Kidney capillary endothelial cell (primary cell): ENCODE data around the gene ART5.
"Not testable (repeated sequence)": the region's sequence is repeated elsewhere in the genome, so short reads cannot be mapped to it uniquely, and the experiment has no call there.

Source experiments
- DNase-seq: peaks from one replicate; pipeline ENCODE4 v3.0.0-alpha.2; 2018; ENCODE audit warnings: low spot score

Gene ART5

DNA sequence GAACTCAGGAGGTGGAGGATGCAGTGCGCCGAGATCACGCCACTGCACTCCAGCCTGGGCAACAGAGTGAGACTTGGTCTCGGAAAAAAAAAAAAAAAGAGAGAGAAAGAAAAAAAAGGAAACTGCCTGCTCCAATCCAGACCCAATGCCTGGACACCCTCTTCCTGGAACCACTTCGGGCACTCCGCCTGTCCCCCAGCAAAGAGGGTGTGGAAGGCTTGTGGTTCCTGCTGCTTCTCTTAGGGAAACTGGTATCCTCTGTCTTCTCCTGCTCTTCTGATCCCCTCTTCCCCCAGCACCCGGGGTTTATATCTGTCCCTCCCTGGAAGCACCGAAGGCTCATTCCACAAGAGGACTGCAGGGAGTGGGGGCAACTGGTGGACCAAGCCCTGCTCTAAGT lies 16.5 kb upstream of the ART5 start:
- no peak for DNase-seq

DNA sequence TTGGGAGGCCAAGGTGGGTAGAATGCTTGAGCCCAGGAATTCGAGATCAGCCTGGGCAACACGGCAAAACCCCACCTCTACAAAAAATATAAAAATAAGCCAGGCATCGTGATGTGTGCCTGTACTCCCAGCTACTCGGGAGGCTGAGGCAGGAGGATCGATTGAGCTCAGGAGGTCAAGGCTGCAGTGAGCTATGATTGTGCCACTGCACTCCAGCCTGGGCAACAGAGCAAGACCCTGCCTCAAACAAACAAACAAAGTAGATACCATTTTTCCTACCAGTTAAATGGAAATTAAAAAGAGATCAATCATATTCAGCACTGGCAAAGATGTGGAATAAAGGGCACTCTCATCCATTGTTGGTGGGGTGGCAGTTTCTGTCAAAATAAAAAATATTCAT lies 15.5 kb upstream of the ART5 start:
- not testable (repeated sequence) for DNase-seq

DNA sequence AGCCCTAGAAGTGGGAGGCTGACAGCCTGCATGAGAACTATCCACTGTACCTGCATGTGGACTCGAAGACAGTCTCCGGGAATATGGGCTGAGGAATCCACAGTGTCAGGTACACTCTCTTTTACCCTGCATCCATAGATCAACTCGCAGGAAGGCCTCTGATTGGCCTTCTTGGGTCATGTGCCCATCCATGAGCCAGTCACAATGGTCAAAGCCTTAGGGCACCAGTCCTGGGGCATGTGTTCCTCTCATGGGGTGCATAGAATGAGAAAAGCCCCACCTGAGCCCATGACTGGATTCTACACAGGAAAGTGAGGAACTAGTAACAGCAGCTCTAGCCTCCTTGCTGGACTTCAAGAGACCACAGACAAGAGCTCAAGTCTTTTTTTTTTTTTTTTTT lies 13.8 kb upstream of the ART5 start:
- DNase-seq, result no peak

DNA sequence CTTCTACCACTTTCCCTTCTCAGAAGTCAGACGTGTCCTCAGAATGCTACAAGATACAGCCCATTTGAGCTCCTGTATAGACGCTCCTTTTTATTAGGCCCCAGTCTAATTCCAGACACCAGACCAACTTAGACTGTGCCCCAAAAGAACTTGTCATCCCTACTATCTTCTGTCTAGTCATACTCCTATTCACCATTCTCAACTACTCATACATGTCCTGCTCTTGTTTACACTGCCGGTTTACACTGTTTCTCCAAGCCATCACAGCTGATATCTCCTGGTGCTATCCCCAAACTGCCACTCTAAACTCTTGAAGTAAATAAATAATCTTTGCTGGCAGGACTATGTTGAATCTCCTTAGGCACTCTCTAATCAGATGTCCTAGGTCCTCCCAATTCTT lies 10.7 kb upstream of the ART5 start:
- not testable (repeated sequence) for DNase-seq

DNA sequence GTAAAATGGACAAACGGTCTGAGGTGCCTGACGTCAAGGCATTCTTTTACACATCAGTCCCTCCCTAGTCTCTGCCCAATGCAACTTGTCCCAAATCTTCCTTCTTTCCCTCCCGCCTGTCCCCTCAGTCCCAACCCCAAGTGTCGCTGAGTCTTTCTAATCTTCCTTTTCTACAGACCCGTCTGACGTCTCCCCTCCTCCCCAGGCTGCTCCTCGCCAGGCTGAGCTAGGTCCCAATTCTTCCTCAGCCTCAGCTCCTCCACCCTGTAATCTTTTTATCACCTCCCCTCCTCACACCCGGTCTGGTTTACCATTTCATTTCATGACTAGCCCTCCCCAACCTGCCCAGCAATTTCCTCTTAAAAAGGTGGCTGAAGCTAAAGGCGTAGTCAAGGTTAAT lies 7.6 kb upstream of the ART5 start:
- not testable (repeated sequence) for DNase-seq

DNA sequence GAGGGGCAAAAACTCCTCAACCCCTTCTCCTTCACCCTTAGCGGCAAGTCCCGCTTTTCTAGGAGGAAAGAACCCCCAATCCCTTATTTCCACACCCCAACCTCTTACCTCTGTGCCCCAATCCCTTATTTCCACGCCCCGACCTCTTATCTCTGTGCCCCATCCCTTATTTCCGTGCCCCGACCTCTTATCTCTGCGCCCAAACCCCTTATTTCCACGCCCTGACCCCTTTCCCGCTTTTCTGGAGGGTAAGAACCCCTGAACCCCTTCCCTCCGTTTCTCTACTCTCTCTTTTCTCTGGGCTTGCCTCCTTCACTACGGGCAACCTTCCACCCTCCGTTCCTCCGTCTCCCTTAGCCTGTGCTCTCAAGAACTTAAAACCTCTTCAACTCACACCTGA lies 7.1 kb upstream of the ART5 start:
- DNase-seq, result not testable (repeated sequence)

DNA sequence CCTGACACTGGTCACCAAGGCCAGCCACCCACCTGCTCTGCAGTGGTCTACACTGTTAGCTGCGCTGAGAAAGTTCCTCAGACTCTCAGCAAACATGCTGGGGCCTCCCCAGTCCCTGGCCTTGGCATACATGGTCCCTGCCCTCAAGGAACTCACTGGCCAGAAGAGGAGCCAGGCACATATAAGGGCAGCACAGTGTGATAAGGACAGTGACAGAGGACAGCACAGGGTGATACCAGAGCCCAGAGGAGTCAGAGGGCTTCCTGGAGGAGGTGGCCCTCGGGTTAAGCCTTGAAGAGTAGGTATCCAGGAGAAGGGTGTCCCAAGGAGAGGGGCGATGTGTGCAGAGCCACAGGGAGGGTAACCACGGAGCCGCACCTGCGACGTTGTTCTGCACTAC lies 3.8 kb upstream of the ART5 start:
- DNase-seq, result no peak

DNA sequence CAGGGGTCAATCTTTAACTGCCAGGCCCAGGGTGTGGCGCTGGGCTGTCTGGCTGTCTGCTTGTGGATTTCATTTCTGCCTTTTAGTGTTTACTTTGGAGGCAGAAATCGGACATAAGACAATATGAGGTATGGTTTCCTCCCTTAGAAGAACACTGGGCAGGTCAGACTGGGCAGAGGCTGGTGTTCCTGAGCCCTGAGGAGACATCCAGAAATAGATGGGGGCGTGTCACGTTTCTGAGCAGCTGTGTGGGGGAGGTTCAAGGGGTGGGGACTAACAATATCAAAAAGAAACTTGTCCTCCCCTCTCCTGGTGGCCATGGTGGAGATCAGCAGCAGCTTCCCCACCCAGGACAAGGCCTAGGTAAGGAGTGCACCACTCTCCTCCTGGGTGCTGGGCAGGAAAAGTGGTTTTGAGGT lies 3.0 kb upstream of the ART5 start, which contains the start of gene ART1:
Gene ART1 (plus strand): TSS at position 312 of the 419 bp plus-strand sequence. CDS start 14,086 bp downstream, outside the sequence.
- DNase-seq, result no peak

DNA sequence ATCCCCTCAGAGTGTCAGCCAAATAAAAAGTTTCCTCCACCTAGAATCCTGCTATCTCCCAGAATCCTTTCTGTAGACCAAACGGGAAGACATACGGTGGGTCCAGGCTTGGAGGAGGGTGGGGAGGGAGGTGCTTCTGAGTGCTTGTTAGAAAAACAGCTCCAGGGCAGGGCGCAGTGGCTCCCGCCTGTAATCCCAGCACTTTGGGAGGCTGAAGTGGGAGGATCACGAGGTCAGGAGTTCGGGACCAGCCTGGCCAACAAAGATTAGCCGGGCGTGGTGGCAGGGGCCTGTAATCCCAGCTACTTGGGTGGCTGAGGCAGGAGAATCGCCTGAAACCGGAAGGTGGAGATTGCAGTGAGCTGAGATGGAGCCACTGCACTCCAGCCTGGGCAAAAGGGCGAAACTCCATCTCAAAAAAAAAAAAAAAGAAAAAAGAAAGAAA lies 1.3 kb upstream of the ART5 start:
- not testable (repeated sequence) for DNase-seq

DNA sequence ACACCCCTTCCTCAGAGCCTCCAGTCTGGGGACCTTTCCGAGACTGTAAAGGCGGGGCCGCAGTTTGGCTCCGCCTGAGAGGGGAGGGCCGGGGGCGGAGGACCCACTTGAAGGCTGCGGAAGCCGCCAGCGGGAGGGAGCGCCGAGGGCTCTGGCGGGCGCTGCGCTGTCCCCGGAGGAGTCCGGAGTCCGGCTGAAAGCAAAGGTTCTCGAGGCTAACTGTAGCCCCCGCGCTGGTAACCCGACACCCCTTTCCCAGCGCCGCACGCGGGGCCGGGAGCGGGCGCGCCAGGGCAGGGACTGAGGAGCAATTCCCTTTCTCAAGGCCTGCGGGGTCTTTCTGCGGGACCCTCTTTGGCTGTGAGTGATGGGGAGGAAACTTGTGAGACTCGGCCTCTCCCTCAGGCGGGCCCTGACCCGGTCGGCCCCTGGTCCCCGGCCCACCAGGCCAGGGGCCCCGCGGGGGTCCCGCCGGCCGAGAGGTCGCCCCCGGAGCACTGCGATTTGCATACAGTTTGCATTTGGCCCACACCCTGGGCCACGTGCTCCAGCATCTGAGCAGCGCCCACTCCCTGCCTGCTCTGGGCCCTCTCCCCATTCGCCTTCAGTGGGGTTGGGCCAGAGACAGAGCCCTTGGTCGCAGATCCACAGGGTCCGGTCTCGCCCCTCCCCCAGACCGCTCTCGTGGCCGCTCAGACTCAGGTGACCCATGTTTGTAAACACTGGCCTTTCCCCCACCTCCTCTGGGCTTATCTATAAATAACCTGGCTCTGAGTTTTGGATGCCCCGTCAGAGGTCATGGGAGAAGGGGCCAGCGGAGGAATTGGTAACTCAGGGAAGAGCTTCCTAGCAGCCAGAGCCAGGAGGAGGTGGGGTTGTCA lies 519 bp upstream of the ART5 start:
- DNase-seq, result peak; percentile 40

DNA sequence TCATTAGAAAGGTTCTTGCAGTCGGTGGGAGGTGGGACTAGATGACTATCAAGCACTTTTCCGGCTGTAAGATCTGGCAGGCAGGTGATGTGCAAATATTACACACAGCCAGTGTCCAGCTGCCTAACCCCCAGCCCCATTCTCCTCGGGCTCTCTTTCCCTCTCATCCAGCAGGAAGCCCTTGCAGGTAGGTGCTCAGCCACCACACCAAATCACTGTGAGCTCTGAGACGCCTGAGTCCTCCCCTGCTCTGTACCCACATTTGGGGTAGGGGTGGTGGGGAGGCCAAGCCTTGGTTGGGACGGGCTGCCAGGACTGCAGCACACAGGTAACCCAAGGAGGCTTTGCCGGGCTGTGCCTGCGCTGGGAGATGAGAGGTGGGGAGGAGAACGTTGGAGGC lies 601 bp downstream of the ART5 start:
- DNase-seq, result no peak

DNA sequence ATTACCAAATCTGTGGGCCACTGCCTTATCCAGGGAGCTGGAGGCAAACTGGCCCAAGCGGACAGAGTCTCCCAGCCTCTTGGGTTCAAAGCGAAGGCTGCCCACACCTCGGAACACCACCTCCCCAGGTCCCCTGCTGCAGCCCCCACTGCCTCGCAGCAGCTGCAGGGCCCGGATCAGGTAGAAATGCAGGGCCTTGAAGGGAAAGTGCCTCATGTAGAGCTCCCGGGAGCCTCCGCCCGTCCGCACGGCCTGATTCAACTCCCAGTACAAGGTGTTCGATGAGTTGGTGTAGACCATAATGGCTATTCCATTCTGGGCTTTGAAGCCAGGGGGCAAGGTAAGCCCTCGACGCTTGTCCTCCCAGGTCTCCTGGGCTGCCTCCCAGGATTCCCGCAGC lies 2.0 kb downstream of the ART5 start:
- no peak for DNase-seq

DNA sequence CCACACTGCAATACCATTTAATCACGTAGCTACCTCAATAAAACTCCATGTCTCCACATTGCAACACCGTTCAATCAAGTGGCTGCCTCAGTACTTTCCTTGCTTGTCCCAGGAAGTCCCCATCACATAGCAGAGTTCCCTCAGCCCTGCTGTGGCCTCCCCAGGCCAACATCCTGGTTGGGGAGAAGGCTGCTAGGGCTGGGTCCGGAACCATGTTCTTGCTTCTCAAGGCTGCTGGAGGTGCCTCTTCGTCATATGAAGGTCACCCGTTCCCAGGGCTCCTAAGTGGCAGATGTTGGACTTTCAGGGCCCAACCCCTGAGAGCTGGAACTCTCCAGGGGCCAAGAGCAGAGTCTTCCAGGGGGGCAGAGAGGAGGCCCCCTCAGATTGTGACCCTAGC lies 3.3 kb downstream of the ART5 start:
- DNase-seq, result no peak

DNA sequence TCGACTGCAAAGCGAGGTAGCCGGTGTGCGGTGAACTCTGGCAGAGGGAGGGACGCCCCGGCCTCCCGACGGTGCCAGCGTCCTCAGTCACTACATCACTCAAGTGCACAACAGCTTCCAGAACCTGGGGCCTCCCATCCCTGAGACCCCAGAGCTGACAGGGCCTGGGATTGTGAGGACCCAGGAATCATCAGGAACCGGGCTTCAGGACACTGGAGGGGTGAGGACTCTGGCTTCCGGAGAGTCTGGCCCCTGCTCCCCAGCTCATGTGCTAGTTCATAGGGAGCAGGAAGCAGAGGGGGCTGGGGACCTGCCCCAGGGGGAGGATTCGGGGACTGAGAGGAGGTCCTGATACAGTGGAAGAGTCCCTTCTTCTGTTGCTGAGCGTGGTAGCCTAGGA lies 4.6 kb downstream of the ART5 start:
- no peak for DNase-seq

DNA sequence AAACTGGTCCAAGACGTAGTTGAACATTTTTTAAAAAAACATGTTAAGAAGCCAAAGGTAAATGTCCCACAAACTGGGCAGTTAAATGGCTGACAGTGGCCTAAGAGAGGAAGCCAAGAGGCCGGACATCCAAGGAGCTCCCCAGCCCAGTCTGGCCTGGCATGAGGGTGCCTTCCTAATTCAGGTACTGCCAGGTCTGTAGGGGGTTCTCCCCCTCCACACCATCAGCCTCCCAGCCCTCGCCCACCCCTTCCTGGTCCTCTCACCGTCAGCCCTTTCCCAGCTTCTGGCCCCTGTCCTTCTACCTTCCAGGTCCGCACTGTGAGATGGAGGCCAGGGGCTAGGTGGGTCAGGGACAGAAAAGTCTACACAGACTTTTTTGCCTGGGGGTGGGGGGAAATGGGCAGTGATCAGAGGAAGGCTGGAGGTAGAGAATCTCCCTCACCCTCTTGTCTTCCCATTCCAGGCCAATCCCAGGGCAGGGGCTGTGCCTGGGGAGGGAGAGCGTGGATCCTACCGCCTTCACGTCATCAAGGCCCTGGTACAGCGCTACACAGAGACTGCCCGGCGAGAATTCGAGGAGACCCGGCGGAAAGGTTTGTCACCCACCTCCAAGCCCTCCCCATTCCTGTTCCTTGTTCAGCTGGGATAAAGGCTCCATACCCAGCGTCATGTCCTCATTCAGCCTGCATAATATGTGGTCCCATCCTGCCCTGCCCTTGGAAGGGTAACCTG lies 6.0 kb downstream of the ART5 start:
- DNase-seq, result no peak

DNA sequence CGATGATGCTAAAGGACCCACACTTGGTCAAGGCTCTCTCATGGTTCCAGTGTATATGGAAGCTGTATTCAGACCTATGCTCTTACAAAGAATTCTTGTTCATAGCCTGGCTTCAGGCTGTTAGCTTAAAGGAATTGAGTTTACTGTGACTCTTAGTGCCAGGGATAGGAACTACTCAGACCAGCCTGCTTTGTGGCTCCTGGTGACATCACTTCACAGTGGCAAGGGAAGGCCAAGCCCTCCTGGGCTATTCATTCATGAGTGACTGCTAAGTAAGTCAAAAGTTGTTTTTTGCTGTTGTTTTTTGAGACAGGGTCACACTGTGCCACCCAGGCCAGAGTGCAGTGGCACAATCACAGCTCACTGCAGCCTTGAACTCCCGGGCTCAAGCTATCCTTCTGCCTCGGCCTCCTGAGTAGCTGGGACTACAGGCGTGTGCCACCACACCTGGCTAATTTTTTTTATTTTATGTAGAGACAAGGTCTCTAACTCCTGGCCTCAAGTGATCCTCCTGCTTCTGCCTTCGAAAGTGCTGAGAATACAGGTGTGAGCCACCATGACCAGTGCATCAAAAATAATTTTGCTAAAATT lies 9.6 kb downstream of the ART5 start:
- DNase-seq, result no peak

DNA sequence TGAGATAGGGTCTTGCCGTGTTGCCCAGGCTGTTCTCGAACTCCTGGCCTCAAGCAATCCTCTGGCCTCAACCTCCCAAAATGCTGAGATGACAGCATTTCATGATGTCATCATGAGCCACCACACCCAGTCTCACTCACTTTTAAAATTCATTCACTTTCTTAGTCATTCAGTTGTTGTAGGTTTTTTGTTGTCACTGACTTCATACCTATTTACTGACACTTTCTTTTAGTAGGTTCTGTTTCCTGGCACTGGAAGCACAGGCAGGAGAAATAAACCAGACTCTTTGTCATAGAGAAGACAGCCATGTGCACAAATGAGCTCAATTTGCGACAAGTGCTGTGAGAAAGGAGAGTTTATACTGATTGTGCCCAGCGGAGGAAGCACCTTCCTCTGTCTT lies 10.5 kb downstream of the ART5 start:
- DNase-seq, result no peak

DNA sequence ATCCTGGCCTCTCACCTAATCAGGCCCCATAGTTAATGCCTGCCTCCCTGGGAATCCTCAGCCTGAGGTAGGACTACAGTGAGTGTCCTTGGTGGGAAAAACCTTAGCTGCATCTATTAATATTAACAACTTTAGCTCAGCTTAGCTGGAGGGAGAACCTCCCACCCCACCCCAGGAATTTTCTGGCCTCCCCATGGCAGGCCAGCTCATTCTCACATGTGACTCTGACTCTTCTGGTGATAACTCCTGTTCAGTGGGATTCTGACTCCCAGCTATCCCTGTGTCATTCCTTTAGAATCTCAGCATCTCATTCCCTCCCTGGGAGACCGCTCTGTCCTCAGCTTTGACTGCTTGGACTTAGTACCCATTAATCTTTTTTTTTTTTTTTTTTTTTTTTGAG lies 14.5 kb downstream of the ART5 start:
- DNase-seq, result no peak

DNA sequence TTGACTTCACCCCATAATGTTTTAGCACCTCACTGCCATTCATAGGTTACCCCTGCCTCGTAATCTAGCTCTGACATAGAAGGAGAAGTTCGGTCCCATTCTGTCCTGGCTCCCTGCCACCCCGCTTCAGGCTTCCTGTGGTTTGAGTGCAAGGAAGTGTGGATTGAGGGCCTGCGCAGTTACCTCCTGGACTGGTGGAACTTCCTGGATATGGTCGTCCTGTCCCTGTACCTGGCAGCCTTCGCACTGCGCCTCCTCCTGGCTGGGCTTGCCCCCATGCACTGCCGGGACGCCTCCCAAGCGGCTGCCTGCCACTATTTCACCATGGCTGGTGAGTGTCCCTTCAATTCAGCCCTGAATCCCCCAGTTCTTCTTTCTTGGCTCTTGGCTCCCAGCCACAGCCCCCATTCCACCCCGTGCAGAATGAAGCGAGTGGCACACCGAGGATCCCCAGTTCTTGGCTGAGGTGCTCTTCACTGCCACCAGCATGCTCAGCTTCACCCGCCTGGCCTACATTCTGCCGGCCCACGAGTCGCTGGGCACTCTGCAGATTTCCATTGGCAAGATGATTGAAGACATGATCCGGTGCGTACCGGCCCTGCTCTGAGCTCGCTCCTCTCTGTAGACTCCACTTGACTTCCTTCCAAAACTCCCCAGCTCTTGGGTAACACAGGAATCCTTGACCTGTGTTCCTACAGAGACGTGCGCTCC lies 15.4 kb downstream of the ART5 start:
- DNase-seq, result no peak

DNA sequence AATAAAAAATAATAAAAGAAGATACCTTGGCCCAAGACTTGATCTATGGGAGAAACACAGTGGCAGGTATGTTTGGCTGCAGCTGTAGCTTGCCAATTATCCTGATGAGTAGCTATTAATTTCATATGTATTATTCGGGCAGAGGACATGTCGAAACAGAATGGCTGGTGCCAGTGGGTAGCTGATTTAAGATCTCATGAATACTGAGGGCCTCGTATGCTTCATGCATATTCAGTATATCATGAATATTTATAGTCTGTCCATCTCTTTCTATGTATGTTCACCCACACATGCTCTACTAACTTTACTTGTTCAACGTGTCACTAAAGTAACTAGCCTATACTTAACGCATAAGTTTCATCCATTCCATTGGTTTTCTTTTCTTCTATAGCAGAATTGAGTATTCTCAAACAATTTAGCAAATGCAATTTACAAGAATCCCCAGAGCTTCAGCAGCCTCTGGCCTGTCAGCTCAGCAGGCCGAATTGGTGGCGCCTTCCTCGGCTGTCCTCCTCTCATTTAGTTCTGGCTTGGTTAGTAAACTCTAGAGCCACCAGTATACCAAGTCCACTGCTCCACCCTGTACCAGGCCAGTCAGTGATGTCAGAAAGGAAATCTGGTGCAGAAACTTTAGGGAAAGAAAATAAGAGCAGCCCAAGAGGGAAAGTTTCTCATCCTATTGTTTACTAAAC lies 17.9 kb downstream of the ART5 start:
- no peak for DNase-seq

DNA sequence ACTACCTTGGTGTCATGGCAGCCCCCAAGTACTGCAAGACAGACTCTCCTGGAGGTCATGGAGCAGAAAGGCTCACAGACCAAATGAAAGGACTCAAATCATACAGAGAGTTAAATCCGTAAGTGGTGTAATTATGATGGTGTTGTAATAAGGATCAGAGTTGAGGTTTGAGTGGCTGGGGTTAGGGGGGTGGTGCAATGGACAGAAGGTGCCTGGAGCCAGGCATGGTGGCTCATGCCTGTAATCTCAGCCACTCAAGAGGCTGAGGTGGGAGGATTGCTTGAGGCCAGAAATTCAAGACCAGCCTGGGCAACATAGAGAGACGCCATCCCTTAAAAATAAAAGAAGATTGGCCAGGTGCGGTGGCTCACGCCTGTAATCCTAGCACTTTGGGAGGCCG lies 18.7 kb downstream of the ART5 start:
- DNase-seq, result no peak

DNA sequence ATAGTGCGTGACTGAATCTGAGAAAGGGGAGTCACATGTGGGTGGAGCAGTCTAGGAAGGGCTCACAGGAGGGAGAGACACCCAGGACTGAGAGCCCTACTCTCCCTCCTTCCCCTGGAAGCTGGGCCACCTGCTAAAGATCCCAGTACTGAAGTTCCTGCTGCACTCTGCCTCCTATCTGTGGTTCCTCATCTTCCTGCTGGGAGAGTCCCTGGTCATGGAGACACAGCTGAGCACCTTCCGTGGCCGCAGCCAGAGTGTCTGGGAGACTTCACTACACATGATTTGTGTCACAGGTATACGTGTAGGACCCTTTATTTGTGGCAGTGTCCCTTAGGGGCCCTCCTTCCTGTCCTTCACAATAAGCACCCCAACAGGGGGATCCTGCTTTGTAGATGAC lies 19.3 kb downstream of the ART5 start:
- DNase-seq, result no peak
